ENCODE results near the gene RBL2. TPM values are rescaled to one million over a fixed set of nuclear protein-coding genes. Genes with fewer than 3 reads are reported as not detected.
A peak's percentile ranks its signal among the peaks of the same experiment; 100 is the strongest.
"Not testable (repeated sequence)": the region's sequence is repeated elsewhere in the genome, so short reads cannot be mapped to it uniquely, and the experiment has no call there.

Gene RBL2
- 33.8 and 44.6 TPM in 2 replicates for polyA plus RNA-seq (2011; rRNA removed)
- 45.9 and 46.8 TPM in 2 replicates for polyA minus RNA-seq (2011; rRNA and poly(A)+ RNA removed)

- Histone ChIP-seq H3K27me3 (ENCODE audit: control insufficient read depth, insufficient read depth, low read length) (peaks cover 4% of the 10 kb centered on the region), H3K27ac (ENCODE audit: low read depth, low read length) (peak within 1 kb of the TSS; percentile 85), H3K9me3 (ENCODE audit: control insufficient read depth, insufficient read depth, low read length) (peaks cover 5% of the 10 kb centered on the region; the same call in 1 of the 2 replicates), H3K4me3 (ENCODE audit: low read depth, low read length) (peak within 1 kb of the TSS; percentile 96)
- TF ChIP-seq CTCF (IDR thresholded peaks at IDR 0.05; ENCODE audit: low read depth, low read length): no peak
- CTCF ChIA-PET: no interaction called here
- POLR2A ChIA-PET: no interaction called here
- peak; percentile 33 for DNase-seq (ENCODE audit: low read depth, low spot score)
These were observed at the start of gene RBL2 for GRCh38 chr16:53434377-53435065. Gene RBL2 (plus strand): TSS chr16:53434471. CDS start chr16:53434557, 86 bp downstream.

- CTCF ChIA-PET: not testable (repeated sequence)
These were observed 49.7 kb upstream of the RBL2 start for GRCh38 chr16:53384610-53385009.

GRCh38 chr16:53404959-53405358 lies 29.3 kb upstream of the RBL2 start:
- ChIA-PET CTCF (interaction anchor here (0.6 to 2.8 kb wide), 5 partner anchors 10 to 1213 kb away, joined by 3 to 13 read pairs (median 3); no protein-coding TSS in a partner anchor), POLR2A (no interaction called here)
- Histone ChIP-seq H3K27me3 (ENCODE audit: control insufficient read depth, insufficient read depth, low read length) (no peaks in the 10 kb centered on the region), H3K9me3 (ENCODE audit: control insufficient read depth, insufficient read depth, low read length) (no peaks in the 10 kb centered on the region), H3K27ac (ENCODE audit: low read depth, low read length) (no peak overlapping the region), H3K4me3 (ENCODE audit: low read depth, low read length) (no peak overlapping the region)
- no peak for TF ChIP-seq CTCF (IDR thresholded peaks at IDR 0.05; ENCODE audit: low read depth, low read length)
- DNase-seq (ENCODE audit: low read depth, low spot score): no peak

More at GRCh38 chr16:53384610-53385009, 49.7 kb upstream of the RBL2 start:
- H3K27ac ChIP-seq (ENCODE audit: low read depth, low read length); DNase-seq (ENCODE audit: low read depth, low spot score); H3K27me3 ChIP-seq (ENCODE audit: control insufficient read depth, insufficient read depth, low read length); H3K9me3 ChIP-seq (ENCODE audit: control insufficient read depth, insufficient read depth, low read length); POLR2A ChIA-PET; H3K4me3 ChIP-seq (ENCODE audit: low read depth, low read length): not testable (repeated sequence)

- DNase-seq (ENCODE audit: low read depth, low spot score): no peak
- no peak overlapping the region for H3K4me3 ChIP-seq (ENCODE audit: low read depth, low read length)
- CTCF ChIA-PET: no interaction called here
- H3K9me3 ChIP-seq (ENCODE audit: control insufficient read depth, insufficient read depth, low read length): peaks cover 11% of the 10 kb centered on the region; the same call in 1 of the 2 replicates
- no peak for TF ChIP-seq CTCF (IDR thresholded peaks at IDR 0.05; ENCODE audit: low read depth, low read length)
- no peaks in the 10 kb centered on the region for H3K27me3 ChIP-seq (ENCODE audit: control insufficient read depth, insufficient read depth, low read length)
- no peak overlapping the region for H3K27ac ChIP-seq (ENCODE audit: low read depth, low read length)
- POLR2A ChIA-PET: no interaction called here
These were observed 21.7 kb upstream of the RBL2 start for GRCh38 chr16:53412549-53412948.

- DNase-seq (ENCODE audit: low read depth, low spot score): no peak
- H3K9me3 ChIP-seq (ENCODE audit: control insufficient read depth, insufficient read depth, low read length): peaks cover 11% of the 10 kb centered on the region; the same call in 1 of the 2 replicates
- no peaks in the 10 kb centered on the region for H3K27me3 ChIP-seq (ENCODE audit: control insufficient read depth, insufficient read depth, low read length)
- POLR2A ChIA-PET: no interaction called here
- TF ChIP-seq CTCF (IDR thresholded peaks at IDR 0.05; ENCODE audit: low read depth, low read length): no peak
- H3K27ac ChIP-seq (ENCODE audit: low read depth, low read length): no peak overlapping the region
- H3K4me3 ChIP-seq (ENCODE audit: low read depth, low read length): no peak overlapping the region
- CTCF ChIA-PET: no interaction called here
These were observed 20.4 kb upstream of the RBL2 start for GRCh38 chr16:53413864-53414263.
